Thyroid gland (tissue), 4 donors: Measurements from ENCODE around the gene PRKAG1.

Experiments
- CTCF ChIP-seq, 6 experiments: fragments of 200-600 bp in 3 of 6; fragments of 450-650 bp in 3 of 6; sonication (generic) in 3 of 6; IDR thresholded peaks; one replicate each; pipeline ENCODE4 v1.5.1; 2016 to 2019; ENCODE audit warnings: antibody characterized with exemption in 6 of 6, mild to moderate bottlenecking in 2 of 6, inconsistent platforms in 1 of 6, moderate library complexity in 1 of 6
- POLR2A ChIP-seq, 2 donors: fragments of 450-650 bp; IDR thresholded peaks; one replicate each; pipeline ENCODE4 v1.6.1; 2017; ENCODE audit warnings: antibody characterized with exemption in 2 of 2, mild to moderate bottlenecking in 2 of 2, moderate library complexity in 1 of 2

- TF ChIP-seq POLR2A (IDR thresholded peaks at IDR 0.05): no peak
- TF ChIP-seq CTCF (IDR thresholded peaks at IDR 0.05): no peak
Observed at GRCh38 chr12:49013428-49013827, 5.1 kb downstream of the PRKAG1 start.
